Middle frontal gyrus (tissue), 1 donor: Measurements from ENCODE around the gene WDFY2.
A peak's percentile ranks its signal among the peaks of the same experiment; 100 is the strongest.
"Not testable (repeated sequence)": the region's sequence is repeated elsewhere in the genome, so short reads cannot be mapped to it uniquely, and the experiment has no call there.

Experiments used
- DNase-seq: peaks from one replicate; pipeline ENCODE4 v3.0.0-alpha.2; 2015; ENCODE audit warnings: low spot score; ENCODE audit errors: extremely low spot score

WDFY2 gene

GRCh38 chr13:51628059-51628852 is 44.0 kb downstream of the WDFY2 start:
- no peak for DNase-seq

DNA sequence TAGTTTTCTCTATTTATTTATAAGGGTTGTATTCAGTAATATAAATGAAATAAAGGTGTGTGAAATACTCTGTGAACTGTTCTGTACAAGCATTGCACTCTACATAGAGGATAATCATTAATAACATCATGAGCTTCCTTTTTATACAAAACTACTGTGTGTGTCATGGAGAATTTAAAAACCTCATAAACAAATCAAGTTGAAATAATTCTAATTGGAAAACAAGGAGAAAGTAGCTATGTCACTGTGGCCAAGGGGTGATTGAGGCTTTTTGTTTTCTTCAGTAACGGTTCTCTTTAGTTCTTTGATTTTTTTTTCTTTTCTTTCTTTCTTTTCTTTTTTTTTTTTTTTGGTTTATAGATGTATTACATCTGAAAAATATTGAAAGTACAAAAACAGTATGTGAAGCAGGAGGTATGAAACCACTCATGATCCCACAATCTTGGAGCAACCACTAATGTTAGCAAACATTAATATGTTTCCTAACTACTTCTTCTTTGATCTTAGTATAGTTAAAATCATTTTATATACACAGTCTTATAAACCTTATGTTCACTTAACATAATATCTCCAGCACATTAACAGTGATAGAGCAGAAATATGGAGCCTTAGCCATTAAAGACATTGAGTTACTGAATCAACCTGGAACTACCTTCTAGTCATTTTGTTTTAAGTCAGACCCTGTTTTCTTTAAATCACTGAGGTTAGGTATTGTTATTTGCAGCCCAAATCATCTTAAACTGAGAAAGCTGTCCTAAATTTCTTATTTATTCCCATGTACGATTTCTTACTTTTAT is 45.4 kb downstream of the WDFY2 start:
- no peak for DNase-seq

- DNase-seq, result no peak
These were observed 46.0 kb downstream of the WDFY2 start for GRCh38 chr13:51630288-51630615.

GRCh38 chr13:51632591-51633362 is 48.5 kb downstream of the WDFY2 start:
- DNase-seq, result peak; percentile 85

GRCh38 chr13:51635137-51635878 is 51.0 kb downstream of the WDFY2 start:
- DNase-seq, result no peak

GRCh38 chr13:51636349-51636890 is 52.2 kb downstream of the WDFY2 start:
- no peak for DNase-seq

DNA sequence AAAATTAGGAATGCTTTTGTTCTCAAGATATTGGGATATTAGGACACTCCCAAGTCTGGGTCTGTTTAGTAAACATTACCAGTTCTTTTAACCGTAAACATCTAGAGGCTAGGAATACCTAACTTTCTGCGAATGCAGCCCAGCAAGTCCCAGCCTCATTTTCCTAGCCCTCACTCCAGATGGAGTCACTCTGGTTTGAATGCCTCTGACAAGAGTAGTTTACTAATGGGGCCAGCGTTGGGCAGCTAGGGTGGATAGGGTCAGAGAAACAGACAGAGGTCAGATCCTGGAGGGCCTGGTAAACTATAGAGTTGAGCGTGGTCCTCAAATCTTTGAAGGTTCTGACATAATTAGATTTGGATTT is 53.6 kb downstream of the WDFY2 start:
- no peak for DNase-seq

DNA sequence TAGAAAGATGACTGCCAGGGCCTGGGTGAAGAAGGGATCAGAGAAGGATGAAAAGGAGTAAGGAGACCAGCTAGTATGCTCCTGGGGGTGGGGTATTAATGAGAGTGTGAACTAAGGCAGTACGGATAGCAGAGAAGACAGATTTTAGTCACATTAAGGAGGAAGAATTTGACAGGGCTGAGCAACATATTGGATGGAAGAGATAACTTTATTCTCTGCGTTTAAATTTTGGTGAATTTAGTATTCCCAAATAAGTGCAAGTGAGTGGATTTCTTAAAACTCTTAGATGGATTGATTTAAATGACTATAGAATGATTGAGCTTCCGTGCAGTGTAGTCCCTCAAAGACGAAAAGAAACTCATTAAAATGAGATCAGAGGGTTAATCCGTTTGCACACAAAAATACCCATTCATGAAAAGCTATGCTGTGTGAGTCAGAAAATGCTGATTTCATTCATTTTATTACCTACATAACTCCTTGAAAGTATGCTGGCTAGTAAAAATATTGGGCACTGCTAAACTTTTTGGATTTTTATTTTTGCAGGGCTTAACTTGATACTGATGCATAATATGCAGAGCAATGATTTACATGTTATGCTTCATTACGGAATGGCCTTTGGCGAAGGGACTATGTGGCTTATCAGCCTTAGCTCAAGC is 54.1 kb downstream of the WDFY2 start:
- no peak for DNase-seq

DNA sequence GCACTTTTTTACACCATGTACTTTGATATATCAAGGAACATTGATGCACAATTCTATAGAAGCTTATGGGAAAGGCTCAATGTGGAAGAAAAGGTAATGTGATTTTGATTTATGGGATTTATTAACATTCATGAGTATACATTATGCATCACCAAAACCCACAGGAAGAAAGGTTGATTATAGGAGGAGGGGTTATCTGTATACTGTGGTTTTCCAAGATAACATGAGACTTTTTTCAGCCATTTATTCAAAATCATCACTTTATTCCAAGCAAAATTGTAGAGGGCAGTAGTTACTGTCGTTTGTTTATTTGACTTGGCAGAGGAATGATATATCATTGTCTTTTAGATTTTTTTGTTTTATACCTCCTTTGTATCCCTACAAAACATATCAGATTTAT is 54.9 kb downstream of the WDFY2 start:
- no peak for DNase-seq

GRCh38 chr13:51640696-51641095 is 56.4 kb downstream of the WDFY2 start:
- not testable (repeated sequence) for DNase-seq

GRCh38 chr13:51643105-51643881 is 59.0 kb downstream of the WDFY2 start:
- no peak for DNase-seq

GRCh38 chr13:51643882-51644281 is 59.6 kb downstream of the WDFY2 start:
- no peak for DNase-seq

GRCh38 chr13:51644654-51645053 is 60.4 kb downstream of the WDFY2 start:
- DNase-seq, result no peak

DNA sequence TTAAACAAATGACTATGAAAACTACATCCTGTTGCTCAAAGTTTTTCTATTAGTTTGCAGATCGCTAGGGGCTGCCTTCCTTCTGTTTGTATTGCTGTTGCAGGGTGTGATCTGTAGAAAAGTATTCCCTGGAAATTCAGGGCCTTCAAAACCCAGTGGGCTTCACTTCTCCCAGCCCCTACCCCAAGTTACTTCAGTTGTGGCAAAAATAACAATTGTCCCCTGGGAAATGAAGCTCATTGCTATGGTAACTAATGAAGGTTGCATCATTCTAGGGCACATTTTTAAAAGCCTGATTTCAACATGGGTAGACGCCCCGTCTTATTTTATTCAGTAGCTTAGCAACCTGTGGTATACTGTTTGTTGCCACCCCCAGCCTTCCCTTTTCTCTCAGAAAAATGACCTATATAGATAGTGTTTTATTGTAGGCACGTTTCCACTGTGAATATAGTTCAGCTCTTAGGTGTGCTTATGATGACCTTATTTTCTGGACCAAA is 60.9 kb downstream of the WDFY2 start:
- DNase-seq, result no peak

DNA sequence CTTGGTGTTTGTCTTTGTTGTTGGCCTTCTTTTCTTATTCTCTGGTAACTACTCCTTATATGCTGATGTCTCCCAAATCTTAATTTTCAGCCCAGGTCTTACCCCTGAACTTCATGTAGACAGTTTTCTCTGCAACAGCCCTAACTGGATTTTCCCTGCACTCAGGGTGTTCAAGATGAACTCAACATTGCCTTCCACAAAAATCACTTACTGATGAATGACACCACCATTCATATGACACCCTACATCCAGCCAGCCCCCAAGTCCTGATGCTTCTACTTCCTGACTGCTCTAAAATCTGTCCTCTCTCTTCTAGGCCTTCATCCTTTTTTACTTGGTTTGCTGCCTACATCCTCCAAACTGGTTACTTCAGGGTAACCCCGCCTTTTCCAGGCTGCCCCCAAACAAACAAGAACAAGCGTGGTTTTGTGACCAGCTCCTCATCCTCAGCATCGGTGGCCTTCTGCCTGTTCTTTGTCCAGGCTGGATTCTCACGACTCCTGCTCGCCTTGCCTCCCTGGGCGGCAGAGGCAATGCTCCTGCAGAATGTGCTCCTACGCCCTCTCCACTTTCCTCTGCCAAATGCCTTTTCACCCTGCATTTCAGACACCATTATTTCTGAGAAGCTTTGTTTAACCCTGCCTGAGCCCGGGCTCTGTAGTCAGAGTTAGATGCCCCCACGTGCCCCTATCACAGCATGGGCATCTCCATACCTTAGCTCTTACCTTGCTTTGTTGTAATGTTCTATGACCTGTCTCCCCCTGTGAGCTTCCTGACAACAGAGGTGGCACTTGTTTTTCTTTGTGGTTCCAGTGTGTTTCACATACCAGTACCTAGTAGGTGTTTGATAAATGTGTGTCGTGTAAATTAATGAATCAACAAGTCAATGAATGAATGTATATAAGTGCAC is 61.8 kb downstream of the WDFY2 start:
- no peak for DNase-seq

DNA sequence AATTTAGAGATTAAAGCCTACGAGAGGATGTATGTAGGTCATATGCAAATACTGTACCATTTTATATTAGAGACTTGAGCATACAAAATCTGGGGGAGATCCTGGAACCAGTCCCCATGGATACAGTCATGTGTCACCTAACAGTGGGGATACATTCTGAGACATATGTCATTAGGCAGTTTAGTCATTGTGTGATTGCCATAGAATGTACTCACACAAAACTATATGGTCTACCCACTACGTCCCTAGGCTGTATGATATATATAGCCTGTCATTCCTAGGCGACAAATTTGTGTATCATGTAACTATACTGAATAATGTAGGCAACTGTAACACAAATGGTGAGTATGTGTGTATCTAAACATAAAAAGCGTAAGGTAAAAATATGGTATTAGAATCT is 62.8 kb downstream of the WDFY2 start:
- no peak for DNase-seq

- DNase-seq, result not testable (repeated sequence)
These were observed 67.9 kb downstream of the WDFY2 start for GRCh38 chr13:51652193-51652592.

DNA sequence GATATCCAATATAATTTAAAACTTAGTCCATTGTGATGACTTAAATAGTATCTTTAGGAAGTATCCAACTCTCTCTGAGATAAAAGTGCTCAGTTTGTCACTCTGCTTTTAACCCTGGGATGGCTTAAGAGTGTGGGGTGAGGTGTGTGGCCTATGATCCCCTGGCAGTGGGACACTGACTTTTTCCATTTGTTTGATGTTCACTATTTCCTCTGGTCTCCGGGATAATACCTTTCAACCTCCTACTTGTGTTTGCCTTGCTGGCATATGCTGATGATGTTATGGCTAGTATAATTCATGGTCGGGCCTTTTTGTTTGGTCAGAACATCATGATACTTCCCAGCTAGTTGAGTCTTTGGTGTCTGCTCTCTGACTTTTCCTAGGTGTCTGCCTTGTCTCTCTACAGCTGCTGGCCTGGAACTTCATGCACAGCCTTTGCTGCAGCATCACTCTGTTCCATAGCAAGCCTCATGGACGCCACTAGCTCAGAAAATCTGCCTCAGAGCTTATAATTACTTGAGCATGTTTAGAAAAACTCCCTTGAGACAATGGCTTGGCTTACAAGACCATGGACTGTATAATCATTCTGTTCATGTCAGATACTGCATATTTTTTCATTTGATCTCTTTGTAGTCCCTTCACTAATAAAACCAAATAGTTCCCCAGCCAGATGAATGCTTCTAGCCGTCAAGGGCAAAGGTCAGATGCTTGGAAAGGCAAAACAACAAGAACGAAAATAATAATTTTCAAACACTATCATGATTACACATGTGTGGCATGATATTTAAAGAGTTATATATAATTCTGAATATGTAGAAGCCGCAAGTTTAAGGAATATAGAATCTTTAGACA is 75.2 kb downstream of the WDFY2 start:
- DNase-seq, result no peak
